ENCODE results near the gene WWOX.
"Not testable (repeated sequence)": the region's sequence is repeated elsewhere in the genome, so short reads cannot be mapped to it uniquely, and the experiment has no call there.

Gene WWOX

DNA sequence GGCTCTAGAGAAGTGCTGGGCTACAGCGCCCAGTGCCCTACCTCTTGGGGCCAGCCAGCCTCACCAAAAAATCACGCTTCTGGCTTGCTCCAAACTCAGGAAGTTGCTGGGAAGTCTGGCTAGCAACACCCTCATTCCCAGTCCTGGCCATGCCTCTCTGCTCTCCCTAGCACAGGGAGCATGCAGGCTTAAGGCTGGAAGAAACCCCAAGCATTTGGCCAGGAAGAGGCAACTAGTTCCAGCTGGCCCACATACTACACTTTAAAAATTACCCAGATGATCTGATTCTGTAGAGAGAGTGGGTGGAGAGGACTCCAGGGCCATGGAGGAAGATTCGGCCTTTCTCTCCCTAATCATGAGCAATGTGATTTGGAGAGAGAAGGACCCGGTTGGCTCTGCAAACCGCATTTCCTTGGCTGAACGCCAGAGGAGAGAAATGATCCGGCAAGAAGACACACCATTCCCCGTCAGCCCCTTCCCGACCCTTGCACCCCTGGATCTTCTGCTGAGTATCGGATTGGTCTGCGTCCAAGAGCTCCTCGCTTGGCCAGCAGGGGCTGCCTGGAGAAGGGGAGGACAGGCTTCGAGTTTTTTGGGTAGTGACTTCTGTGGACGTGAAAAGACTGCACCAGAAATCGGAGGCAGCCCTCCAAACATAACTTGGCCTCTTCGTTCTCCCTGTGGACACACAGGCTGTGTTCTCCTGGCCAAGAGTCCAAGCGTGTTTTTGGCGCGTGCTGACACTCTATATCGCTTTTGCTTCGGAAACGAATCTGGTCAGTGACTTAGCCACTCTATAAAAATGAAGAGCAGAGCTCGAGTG is 406.3 kb downstream of the WWOX start:
- peak; percentile 29 for FAIRE-seq

DNA sequence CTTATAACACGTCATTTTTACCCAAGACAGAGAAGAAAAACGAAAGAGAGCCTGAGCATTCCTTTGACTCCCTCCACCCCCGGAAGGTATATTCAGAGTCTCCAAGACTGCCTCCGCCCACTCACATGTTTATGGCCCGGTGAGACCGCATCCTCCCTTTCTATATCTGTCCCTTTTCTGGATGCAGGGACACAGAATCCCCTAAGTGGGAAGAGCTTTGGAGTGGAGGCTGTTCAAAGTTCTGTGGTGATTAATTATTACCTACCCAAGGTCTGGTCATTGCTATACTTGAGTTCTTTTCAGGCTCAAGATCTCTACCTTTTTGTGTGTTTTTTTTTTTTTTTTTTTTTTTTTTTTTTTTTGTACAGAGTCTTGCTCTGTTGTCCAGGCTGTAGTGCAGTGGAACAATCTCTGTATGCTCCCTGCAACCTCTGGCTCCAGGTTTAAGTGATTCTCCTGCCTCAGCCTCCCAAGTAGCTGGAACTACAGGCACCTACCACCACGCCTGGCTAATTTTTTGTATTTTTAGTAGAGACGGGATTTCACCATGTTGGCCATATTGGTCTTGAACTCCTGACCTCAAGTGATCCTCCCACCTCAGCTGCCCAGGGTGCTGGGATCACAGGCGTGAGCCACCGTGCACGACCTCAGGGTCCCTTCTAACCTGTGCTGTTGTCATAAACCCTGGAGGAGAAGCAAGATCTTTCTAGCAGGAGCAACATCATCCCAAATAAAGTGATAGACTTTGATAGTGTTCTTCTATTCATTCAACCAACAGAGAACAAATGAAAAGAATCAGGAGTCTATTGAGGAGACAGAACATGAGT is 407.1 kb downstream of the WWOX start:
- no peak for FAIRE-seq

DNA sequence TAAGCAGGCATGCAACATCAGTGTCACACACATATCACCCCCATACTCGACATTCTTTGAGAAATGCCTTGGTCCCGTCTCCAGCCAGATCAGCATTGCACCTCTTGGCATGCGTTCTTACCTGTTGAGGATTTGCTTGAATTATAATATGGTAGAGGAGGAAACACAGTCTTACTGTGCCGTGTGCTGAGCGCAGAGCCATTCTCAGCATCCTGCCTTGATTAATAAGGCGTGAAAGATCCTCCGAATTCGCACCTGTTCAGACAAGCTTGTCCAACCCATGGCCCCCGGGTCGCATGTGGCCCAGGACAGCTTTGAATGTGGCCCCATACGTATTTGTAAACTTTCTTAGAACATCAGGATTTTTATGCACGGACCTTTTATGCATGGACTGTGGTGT is 408.1 kb downstream of the WWOX start:
- FAIRE-seq, result no peak

DNA sequence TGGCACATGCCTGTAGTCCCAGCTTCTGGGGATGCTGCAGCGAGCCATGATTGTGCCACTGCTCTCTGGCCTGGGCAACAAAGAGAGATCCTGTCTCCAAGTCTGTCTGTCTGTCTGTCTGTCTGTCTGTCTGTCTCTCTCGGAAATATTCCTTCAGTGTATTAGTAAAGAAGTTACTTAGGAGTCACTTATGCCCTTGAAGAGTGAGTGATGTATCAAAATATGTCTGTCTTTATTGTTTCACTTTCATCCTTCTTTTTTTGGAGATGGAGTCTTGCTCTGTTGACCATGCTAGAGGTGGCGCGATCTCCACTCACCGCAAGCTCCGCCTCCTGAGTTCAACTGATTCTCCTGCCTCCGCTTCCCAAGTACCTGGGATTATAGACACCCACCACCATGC is 410.5 kb downstream of the WWOX start:
- no peak for FAIRE-seq

DNA sequence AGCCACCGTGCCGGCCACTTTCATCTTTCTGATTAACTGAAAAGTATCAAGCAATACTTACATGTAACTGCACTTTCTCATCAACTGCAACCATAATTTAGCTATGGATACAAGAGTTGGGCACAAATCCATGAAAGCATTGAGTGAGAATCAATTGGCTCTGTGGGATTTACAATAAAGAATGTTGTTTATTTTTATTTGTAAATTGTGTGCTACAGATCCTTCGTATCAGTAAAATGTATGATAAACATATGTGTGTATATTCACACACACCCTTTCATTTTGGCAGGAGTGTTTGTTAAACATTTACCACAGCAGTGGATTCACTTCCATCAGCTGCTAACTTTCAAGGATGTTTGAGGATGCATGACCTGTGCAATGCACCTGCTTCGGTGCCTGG is 411.0 kb downstream of the WWOX start:
- FAIRE-seq, result no peak

DNA sequence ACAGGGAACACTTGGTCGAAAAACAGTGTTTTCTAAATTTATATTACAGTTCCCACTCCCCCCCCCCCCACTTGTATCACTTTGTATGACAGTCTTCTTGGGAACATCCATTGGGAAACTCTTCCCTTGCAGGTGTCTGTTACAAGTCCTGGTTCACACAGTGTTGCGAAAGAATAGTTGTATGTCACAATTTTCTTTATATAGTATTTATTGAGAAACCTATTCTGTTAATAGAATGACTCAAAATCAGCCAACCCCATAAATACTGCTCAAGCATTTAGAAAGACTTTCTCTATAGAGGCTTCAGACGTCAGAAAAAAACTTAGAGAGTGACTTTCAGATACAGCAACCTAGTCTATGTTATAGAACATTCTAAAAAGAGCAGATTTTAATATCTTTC is 414.4 kb downstream of the WWOX start:
- FAIRE-seq, result no peak

DNA sequence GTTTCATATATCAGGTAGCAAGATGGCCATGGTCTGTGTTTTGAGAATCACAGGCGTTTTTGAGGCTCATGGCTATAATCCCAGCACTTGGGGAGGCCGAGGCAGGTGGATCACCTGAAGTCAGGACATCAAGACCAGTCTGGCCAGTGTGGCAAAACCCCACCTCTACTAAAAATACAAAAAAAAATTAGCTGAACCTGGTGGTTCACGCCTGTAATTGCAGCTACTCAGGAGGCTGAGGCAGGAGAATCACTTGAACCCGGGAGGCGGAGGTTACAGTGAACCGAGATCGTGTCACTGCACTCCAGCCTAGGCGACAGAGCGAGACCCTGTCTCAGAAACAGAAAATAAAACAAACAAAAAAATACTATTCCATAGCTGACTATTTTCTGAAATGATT is 415.4 kb downstream of the WWOX start:
- FAIRE-seq, result not testable (repeated sequence)

DNA sequence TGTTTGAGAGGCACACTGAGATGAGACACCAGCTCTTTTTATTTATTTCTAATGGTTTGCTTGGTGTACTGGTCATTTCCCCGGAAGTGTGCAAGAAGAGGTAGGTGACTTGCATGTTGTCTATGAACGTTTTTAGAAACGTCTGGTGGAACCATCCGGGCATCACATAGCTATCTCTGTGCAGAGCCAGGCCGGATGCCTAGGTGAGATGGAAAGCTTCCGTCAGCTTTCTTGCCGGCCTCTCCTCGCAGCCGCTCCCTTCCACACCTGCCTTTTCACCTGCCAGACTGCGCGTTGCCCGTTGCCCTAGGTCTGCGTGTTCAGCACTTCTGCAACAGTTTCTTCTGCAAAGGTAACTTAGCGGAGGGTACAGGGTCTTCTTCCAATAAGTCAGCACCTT is 416.0 kb downstream of the WWOX start:
- FAIRE-seq, result no peak

- FAIRE-seq, result no peak
These were observed 416.7 kb downstream of the WWOX start for GRCh38 chr16:78516006-78516736.

DNA sequence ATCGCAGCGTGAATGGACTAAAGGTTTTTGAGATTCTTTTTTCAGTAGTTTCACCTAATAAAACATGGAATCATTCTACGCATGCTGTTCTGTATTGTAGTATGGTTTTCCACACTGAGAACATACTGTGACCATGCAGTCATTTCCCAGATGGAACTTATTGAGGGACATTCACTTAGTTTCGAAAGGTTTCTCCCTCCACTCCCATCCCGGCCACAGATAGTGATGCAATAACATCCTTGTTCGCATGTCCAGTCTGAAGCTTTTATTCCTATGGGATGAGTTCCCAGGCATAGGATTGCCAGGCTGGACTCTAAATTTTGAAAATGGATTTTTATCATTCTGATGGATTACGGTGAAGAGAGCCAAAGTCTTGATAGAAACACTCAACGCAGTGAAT is 420.4 kb downstream of the WWOX start:
- no peak for FAIRE-seq

DNA sequence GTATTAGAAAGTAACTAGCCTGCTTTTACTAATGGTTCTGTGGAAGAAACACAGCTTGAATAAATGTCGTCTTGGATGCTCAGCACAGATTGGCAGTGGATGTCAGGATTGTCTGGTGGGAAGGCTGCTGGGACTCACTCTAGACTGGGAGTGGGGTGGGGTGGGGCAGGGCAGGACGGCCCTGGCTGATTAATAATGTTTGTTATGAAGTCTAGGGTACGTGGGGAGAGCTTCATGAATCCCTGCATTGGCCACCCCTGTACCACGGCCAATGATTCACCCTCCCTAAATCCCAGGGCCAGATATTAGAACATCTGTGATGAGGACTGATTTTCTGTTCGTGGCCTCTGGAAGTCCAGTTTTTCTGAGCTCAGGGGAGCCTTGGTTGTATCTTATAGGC is 421.0 kb downstream of the WWOX start:
- no peak for FAIRE-seq

DNA sequence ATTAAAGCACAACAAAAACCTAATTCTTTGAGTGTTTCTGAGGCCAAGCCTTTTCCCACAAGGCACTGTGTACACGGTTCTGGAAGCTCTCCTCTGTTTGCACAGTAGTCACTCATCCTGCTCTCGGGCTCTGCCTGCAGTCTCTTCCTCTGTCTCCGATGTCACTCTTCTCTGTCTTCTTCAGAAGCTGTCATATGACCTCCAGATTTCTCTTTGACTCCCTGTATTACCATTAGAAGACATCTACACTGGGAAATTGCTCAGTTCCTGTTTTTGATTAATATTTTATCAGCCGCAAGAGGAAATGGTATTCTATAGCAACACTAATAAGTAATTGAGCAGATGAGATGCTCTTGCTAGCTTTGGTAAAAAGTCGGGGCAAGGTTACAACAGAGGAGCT is 422.9 kb downstream of the WWOX start:
- no peak for FAIRE-seq

GRCh38 chr16:78523212-78523985 is 423.9 kb downstream of the WWOX start:
- no peak for FAIRE-seq

DNA sequence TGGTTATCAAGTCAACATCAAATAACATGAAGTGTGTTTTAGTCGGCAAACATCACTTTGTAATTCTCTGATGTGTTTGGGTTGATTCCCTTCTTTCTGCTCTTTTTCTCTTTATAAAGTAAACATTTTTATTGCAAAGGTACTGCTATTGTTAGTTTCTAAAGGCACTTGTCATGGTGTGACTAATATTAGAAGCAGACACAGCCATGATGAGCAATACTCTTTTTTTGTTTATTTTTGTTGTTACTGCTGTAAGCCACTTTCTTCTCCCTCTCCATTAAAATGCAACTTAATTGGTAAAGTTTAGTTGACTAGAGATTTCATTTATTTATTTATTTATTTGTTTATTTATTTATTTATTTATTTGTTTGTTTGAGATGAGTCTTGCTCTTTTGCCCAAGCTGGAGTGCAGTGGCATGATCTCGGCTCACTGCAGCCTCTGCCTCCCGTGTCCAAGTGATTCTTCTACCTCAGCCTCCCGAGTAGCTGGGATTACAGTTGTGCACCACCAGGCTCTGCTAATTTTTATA is 424.7 kb downstream of the WWOX start:
- no peak for FAIRE-seq

- no peak for FAIRE-seq
These were observed 428.8 kb downstream of the WWOX start for GRCh38 chr16:78528265-78528664.

GRCh38 chr16:78529881-78530280 is 430.4 kb downstream of the WWOX start:
- no peak for FAIRE-seq

DNA sequence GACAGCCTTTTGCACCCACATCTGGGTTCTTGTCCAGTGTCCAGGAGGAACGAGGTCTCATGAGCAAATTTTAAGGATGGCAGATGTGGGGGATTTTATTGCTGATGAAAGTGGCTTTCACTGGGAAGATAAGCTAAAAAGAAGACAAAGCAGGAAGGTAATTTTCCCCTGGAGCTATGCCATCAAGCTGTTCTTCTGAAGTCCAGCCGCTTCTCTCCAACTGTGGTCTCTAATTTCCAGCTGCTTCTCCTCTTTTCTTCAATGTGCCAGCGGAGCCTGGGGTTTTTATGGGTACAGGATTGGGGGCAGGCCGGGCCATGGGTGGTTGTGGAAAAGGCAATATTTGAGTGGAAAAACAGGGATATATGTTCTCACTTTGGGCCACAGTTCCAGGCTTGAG is 430.8 kb downstream of the WWOX start:
- no peak for FAIRE-seq

DNA sequence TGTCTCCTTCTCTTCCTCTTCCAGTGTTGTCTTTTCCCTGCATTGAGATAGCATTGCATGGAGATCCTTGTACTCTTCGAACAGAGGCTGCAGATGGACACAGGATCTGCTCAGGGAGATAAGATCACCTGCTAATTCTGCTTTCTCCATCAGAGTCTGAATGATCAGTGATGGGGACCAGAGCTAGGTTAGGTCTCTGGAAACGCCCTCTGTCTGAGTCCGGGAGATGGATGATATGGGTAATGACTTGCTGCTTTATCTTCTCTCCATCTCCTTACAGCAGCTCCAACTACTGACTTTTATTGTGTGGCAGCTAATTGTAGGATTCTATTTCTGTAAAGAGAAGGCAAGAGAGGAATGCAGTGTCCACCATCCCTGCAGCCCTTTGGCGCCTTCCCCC is 435.6 kb downstream of the WWOX start:
- FAIRE-seq, result no peak

DNA sequence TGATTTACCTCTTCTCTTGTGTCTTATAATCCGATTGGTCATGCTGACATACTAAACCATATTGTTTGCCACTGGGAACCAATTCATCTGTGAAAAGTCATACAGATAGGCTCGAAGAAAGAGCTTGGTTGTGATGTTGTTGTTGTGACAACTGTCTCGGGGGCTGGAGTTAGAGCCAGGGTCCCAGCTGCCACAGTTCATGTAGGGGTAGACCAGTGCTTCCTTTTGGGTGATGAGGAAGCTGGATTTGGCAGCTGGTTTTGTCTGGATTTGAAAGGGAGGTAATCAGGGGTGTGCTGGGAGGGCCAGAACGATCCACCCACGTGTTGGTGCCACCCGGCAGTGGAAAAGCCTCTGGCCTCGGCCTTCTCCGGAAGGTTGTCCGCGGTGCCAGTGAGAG is 438.1 kb downstream of the WWOX start:
- no peak for FAIRE-seq

DNA sequence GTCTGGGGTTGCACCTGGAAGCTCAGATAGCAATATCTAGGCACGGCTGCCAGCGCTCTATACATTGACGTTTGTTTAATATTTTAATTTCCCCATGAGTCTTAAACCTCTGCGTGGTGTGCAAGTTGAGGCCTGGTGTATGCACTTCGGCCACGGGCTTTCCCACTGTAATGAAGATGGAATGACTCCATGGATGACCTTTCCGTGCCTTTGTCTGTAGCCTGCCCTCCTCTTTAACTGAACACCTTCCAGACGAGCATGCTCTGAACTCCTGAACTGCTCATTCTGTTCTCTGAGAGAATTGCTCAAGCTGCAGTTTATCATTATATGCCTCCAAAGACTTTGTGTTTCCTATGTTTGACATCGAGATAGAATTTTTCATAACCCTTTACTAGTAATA is 438.8 kb downstream of the WWOX start:
- no peak for FAIRE-seq

- FAIRE-seq, result no peak
These were observed 439.5 kb downstream of the WWOX start for GRCh38 chr16:78538919-78539318.

DNA sequence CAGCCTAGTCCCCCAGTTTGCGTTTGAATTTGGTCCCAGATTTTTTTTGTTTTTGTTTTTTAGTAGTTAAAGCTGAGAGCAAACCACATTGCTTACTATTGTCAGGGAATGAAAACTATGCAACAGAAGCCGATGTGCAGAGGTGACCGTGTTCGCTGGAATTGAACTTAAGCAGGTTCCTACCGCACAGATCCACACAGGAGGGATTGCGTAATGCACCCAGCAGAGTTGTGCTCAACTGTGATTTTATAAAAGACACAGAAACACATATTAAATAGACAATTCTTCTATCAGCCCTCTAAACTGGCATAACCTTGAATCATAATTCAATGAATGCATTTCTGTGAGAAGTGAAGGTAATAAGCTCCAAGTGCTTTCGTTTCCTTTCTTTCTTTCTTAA is 443.0 kb downstream of the WWOX start:
- FAIRE-seq, result no peak
